Measurements from ENCODE around the gene GLI3.

The GLI3 gene

DNA sequence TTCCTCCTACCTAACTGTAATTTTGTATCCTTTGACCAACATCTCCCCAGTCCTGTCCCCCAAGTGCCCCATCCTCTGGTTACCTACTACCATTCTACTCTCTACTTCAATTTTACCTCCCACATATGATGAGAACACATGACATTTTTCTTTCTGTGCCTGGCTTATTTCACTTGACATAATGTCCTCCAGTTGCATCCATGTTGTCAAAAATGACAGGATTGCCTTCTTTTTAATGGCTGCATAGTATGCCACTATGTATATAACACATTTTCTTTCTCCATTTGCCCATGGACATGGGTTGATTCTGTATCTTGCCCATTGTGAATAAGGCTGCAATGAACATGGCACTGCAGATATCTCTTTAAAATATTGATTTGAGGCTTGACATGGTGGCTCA lies 33.7 kb downstream of the GLI3 start:
- H3K27ac ChIP-seq (ENCODE audit: low read length) = no peak overlapping the region
- H3K4me2 ChIP-seq (ENCODE audit: low read length) = no peak overlapping the region
- no peaks in the 10 kb centered on the region for H3K9me3 ChIP-seq (ENCODE audit: insufficient read depth, low read length)
- TF ChIP-seq EZH2phosphoT487 (IDR thresholded peaks at IDR 0.05; ENCODE audit: low read depth) = no peak
- TF ChIP-seq, protein P1, sequence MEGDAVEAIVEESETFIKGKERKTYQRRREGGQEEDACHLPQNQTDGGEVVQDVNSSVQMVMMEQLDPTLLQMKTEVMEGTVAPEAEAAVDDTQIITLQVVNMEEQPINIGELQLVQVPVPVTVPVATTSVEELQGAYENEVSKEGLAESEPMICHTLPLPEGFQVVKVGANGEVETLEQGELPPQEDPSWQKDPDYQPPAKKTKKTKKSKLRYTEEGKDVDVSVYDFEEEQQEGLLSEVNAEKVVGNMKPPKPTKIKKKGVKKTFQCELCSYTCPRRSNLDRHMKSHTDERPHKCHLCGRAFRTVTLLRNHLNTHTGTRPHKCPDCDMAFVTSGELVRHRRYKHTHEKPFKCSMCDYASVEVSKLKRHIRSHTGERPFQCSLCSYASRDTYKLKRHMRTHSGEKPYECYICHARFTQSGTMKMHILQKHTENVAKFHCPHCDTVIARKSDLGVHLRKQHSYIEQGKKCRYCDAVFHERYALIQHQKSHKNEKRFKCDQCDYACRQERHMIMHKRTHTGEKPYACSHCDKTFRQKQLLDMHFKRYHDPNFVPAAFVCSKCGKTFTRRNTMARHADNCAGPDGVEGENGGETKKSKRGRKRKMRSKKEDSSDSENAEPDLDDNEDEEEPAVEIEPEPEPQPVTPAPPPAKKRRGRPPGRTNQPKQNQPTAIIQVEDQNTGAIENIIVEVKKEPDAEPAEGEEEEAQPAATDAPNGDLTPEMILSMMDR (IDR thresholded peaks at IDR 0.05; ENCODE audit: low read depth, low read length) = no peak
- no peak overlapping the region for H3K9ac ChIP-seq (ENCODE audit: low read length)
- H2AFZ ChIP-seq (ENCODE audit: low read depth, low read length) = no peak overlapping the region
- H3K36me3 ChIP-seq (replicated peaks; ENCODE audit: low read depth, low read length) = no peaks in the 10 kb centered on the region
- no peaks in the 10 kb centered on the region for H4K20me1 ChIP-seq (ENCODE audit: insufficient read depth, low read length)
- H3K4me3 ChIP-seq (ENCODE audit: low read length) = no peak overlapping the region
- H3K27me3 ChIP-seq (ENCODE audit: low read depth, low read length) = no peaks in the 10 kb centered on the region
- no peaks in the 10 kb centered on the region for H3K4me1 ChIP-seq (ENCODE audit: low read length)
- H3K79me2 ChIP-seq (ENCODE audit: low read length) = no peaks in the 10 kb centered on the region

DNA sequence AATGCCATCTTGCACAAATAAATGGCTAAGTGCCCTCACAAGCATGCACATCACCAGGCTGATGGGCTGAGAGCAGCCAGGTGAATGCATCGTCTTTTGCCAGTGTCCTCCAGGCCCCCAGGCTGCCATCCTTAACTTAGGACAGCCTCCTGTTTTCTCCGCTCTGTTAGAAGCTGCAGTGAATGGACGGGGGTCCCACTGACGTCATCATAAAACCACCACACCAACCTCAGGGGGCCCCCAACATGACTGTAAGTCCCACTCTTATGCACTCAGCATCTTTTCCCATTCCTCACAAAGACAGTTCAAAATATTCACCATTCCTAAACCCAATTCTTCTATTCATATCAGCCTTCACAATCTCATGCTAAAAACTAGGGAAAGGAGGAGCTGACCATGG lies 34.4 kb downstream of the GLI3 start:
- TF ChIP-seq, protein P1 (IDR thresholded peaks at IDR 0.05; ENCODE audit: low read depth, low read length) = no peak
- TF ChIP-seq EZH2phosphoT487 (IDR thresholded peaks at IDR 0.05; ENCODE audit: low read depth) = no peak
- Histone ChIP-seq H3K4me1 (ENCODE audit: low read length) (no peaks in the 10 kb centered on the region), H2AFZ (ENCODE audit: low read depth, low read length) (no peak overlapping the region), H3K79me2 (ENCODE audit: low read length) (no peaks in the 10 kb centered on the region), H3K36me3 (replicated peaks; ENCODE audit: low read depth, low read length) (no peaks in the 10 kb centered on the region), H4K20me1 (ENCODE audit: insufficient read depth, low read length) (no peaks in the 10 kb centered on the region), H3K4me2 (ENCODE audit: low read length) (no peak overlapping the region), H3K27me3 (ENCODE audit: low read depth, low read length) (no peaks in the 10 kb centered on the region), H3K9ac (ENCODE audit: low read length) (no peak overlapping the region), H3K4me3 (ENCODE audit: low read length) (no peak overlapping the region), H3K9me3 (ENCODE audit: insufficient read depth, low read length) (no peaks in the 10 kb centered on the region), H3K27ac (ENCODE audit: low read length) (no peak overlapping the region)

DNA sequence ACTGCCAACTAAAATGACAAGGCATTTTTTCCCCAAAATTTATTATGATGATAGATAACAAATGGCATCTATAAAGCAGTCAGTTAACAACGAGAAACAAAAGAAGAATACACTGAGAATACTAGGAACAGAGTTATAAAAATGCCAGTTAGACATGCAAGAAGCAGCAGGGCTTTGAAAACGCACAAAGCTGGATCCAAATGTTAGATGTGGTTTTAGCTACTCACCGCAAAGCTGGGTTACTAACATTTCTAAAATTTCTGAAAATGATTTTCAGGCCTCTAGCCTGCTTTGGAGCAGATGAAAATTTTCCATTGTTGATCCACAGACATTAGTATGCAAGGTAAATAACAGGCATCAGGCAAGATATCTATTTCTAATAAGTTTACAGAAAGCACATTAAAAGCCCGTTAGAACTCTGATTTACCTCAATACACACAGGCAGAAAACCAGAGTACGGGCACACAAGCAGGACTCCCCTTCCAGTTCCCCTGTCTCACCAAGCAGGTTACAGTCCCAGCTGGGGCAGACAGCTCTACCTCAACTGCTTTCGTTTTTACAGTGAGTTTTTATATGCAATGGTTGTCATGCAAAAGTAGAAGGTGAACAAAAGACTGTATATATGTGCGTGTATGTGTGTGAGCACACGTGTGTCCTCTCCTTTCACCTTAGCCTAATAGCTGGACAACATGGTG lies 37.9 kb downstream of the GLI3 start:
- no peaks in the 10 kb centered on the region for H3K36me3 ChIP-seq (replicated peaks; ENCODE audit: low read depth, low read length)
- no peaks in the 10 kb centered on the region for H3K4me1 ChIP-seq (ENCODE audit: low read length)
- no peaks in the 10 kb centered on the region for H3K27me3 ChIP-seq (ENCODE audit: low read depth, low read length)
- H3K79me2 ChIP-seq (ENCODE audit: low read length) = no peaks in the 10 kb centered on the region
- H4K20me1 ChIP-seq (ENCODE audit: insufficient read depth, low read length) = no peaks in the 10 kb centered on the region
- no peak overlapping the region for H3K4me3 ChIP-seq (ENCODE audit: low read length)
- no peak overlapping the region for H3K4me2 ChIP-seq (ENCODE audit: low read length)
- TF ChIP-seq EZH2phosphoT487 (IDR thresholded peaks at IDR 0.05; ENCODE audit: low read depth) = no peak
- TF ChIP-seq, protein P1 (IDR thresholded peaks at IDR 0.05; ENCODE audit: low read depth, low read length) = no peak
- H3K27ac ChIP-seq (ENCODE audit: low read length) = no peak overlapping the region
- H3K9me3 ChIP-seq (ENCODE audit: insufficient read depth, low read length) = no peaks in the 10 kb centered on the region
- H3K9ac ChIP-seq (ENCODE audit: low read length) = no peak overlapping the region
- no peak overlapping the region for H2AFZ ChIP-seq (ENCODE audit: low read depth, low read length)

DNA sequence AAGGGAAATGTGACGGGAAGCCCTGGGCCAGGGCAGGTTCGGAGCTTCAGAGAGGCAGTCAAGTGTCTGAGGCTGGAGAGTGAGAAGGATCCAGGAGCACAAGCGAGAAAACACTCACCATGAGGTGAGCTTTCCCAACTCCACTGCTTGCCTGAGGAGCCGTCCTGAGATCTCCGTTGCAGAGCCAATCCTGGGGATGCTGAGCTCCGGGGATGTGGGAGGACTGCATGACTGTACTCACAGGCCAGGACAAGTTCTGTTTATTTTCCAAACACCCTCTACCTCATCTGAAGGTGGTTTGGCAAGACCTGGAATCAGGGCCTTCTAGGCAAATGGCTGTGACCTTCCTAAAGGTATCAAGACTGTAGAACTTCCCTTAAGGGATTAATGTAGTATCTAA lies 38.7 kb downstream of the GLI3 start:
- no peaks in the 10 kb centered on the region for H3K36me3 ChIP-seq (replicated peaks; ENCODE audit: low read depth, low read length)
- H3K79me2 ChIP-seq (ENCODE audit: low read length) = no peaks in the 10 kb centered on the region
- H3K27me3 ChIP-seq (ENCODE audit: low read depth, low read length) = no peaks in the 10 kb centered on the region
- H3K4me2 ChIP-seq (ENCODE audit: low read length) = no peak overlapping the region
- no peak overlapping the region for H3K4me3 ChIP-seq (ENCODE audit: low read length)
- no peaks in the 10 kb centered on the region for H3K9me3 ChIP-seq (ENCODE audit: insufficient read depth, low read length)
- H3K9ac ChIP-seq (ENCODE audit: low read length) = no peak overlapping the region
- TF ChIP-seq EZH2phosphoT487 (IDR thresholded peaks at IDR 0.05; ENCODE audit: low read depth) = no peak
- TF ChIP-seq, protein P1 (IDR thresholded peaks at IDR 0.05; ENCODE audit: low read depth, low read length) = no peak
- no peak overlapping the region for H3K27ac ChIP-seq (ENCODE audit: low read length)
- H4K20me1 ChIP-seq (ENCODE audit: insufficient read depth, low read length) = no peaks in the 10 kb centered on the region
- H2AFZ ChIP-seq (ENCODE audit: low read depth, low read length) = no peak overlapping the region
- no peaks in the 10 kb centered on the region for H3K4me1 ChIP-seq (ENCODE audit: low read length)

Data from OCI-LY3 (cell line).